ENCODE data around the gene TGFBR1.

Gene TGFBR1

GRCh38 chr9:99138424-99139284, 33.7 kb downstream of the TGFBR1 start:
- no peak for DNase-seq

DNA sequence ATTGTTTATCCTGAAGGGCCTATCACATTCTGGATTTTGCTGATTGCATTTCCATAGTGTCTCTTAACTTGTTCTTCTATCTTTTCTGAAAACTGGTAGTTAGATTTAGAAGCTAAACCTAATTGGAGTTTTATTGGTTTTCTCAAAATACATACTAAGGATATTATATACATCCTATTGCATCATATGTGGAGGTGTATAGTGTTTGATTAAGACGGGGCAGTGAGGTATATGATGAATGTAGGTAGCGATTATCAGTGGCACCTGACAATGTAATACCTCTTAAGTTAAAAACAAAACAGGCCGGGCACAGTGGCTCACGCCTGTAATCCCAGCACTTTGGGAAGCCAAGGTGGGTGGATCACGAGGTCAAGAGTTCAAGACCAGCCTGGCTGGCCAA, 35.0 kb downstream of the TGFBR1 start:
- DNase-seq = no peak

GRCh38 chr9:99140685-99141314, 35.9 kb downstream of the TGFBR1 start:
- peak; percentile 39 for DNase-seq

- DNase-seq = no peak
Observed at GRCh38 chr9:99141849-99142248, 36.9 kb downstream of the TGFBR1 start.

DNA sequence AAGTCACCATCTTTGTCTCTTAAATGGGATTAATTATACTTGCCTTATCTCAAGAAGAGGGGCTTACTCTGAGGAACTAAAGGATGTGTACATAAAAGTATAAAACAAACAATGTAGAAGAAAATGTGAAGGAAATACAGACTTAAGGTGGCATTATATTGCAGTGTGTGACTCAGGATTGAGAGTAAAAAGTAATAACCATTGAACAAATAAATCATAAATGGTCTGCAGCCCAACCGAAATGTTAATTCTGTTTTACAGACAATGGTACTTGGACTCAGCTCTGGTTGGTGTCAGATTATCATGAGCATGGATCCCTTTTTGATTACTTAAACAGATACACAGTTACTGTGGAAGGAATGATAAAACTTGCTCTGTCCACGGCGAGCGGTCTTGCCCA, 37.4 kb downstream of the TGFBR1 start:
- DNase-seq = no peak

DNA sequence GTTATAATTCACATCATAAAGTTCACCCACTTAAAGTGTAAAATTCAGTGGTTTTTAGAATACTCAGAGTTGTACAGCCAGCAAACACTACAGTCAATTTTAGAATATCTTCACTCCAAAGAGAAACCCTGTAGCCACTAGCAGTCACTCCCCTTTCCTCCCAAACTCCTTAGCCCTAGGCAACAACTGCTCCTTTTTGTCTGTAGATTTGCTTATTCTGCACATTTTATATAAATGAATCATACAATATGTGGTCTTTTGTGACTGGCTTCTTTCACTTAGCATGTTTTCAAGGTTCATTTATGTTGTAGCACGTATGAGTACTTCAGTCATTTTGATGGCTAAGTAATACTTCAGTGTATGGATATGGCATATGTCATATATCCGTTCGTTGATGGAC, 38.7 kb downstream of the TGFBR1 start:
- DNase-seq = no peak

DNA sequence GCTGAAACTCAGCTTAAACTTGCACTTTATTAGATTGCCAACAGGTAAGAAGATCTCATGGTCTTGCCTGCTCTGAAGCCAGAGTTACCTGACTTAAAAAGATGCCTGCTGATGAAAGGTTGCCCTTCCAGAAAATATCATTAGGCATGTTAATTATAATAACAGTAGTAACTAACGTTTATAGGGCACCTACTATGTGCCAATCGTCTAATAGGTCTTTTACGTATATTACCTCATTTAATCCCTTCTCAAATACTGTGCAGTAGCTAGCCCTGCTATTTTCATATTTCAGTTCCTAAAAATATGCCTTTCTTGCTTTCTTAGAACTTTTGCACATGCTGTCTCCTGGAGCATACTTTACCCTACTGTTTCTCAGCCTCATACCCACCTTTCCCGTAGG, 40.1 kb downstream of the TGFBR1 start:
- no peak for DNase-seq

DNA sequence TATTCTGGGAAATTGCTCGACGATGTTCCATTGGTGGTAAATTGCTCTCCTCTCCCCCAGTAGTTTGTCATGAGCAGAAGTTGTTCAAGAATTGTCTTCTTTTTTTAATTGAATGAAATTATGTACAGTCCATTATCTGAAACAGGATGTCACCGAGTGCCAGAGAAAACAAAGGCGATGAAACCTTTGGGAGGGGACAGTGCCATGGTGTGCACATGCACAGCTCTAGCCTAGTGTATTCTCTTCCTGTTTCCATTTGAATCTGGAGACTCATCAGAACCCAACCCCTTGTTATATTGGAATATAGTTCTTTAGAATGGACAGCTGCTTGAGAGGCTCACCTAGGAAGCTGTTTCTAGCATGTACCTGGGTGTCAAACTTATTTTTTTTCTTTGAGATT, 41.7 kb downstream of the TGFBR1 start:
- DNase-seq = no peak

GRCh38 chr9:99147177-99147576, 42.3 kb downstream of the TGFBR1 start:
- no peak for DNase-seq

GRCh38 chr9:99150451-99151171, 45.7 kb downstream of the TGFBR1 start:
- DNase-seq = no peak

DNA sequence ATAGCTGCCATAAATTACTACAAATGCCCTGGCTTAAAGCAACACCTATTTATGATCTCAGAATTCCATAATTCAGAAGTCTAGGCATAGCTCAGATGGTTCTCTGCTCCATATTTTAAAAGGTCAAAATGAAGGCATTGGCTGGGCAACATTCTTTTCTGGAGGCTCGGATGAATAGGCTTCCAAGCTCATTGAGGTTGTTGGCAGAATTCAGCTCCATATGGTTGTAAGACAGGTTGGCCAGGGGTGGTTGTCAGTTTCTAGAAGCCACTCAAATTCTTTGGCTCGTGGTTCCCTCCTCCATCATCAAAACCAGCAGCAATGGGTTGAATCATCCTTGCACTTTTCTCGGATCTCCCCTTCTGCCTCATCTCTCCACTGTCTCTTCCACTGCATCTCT, 49.4 kb downstream of the TGFBR1 start:
- DNase-seq = no peak

GRCh38 chr9:99155736-99156135, 50.8 kb downstream of the TGFBR1 start:
- no peak for DNase-seq

DNA sequence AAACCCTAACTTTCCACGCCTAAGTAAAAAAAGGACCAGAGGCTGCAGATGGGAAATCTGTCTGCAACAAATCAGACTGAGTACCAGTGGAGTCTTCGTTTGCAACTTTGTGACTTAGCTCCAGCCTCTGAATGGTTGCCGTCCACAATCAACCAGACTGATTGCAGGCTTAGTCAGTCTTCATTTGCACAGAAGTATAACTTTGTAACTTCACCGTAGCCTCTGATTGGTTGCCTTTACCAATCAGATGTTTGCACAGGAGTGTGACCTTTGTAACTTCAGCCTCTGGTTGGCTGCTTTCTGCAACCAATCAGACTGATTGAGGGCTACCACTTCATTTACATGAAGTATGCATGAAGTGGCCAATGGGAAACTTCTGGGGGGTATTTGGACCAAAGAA, 53.7 kb downstream of the TGFBR1 start:
- no peak for DNase-seq

GRCh38 chr9:99160173-99160572, 55.3 kb downstream of the TGFBR1 start:
- no peak for DNase-seq

- no peak for DNase-seq
Observed at GRCh38 chr9:99162759-99163364, 57.9 kb downstream of the TGFBR1 start.

GRCh38 chr9:99166149-99166548, 61.2 kb downstream of the TGFBR1 start:
- no peak for DNase-seq

DNA sequence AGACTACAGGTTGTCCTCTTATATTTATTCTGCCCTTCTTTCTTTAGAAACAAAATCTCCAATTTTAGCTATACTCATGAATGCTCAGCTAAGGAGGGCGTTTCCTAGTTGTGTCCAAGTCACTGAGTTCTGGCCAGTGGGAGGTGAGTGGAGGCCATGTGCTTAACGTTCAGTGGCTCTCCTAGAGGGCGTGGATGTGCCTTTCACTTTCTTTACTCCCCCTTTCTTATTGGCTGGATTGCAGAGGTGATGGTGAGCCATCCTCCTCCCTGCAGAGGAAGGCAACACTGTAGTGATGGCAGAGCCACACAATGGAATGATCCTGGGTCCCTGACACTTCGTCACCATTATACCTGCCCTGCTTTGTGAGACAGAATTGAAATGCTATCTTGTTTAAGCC, 62.2 kb downstream of the TGFBR1 start:
- no peak for DNase-seq

DNA sequence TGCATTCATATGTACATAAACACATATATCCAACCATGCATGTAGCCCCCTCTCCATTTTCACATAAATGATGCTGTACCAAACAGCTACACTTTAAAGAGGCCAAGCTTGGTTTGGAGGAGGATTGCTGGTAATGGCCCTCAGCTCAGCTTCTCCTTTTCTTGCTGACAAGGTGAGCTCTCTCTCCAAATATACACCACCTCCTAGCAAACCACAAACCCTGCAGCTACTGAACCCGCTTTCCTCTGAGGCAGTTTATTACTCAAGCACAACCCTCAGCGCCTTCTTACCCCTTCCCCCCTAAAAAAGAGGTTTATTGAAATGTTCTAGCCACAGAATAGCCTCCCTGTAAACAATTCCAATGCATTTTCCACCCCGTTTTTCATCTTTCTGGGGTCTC, 62.8 kb downstream of the TGFBR1 start:
- no peak for DNase-seq

- no peak for DNase-seq
Observed at GRCh38 chr9:99169086-99169485, 64.2 kb downstream of the TGFBR1 start.

DNA sequence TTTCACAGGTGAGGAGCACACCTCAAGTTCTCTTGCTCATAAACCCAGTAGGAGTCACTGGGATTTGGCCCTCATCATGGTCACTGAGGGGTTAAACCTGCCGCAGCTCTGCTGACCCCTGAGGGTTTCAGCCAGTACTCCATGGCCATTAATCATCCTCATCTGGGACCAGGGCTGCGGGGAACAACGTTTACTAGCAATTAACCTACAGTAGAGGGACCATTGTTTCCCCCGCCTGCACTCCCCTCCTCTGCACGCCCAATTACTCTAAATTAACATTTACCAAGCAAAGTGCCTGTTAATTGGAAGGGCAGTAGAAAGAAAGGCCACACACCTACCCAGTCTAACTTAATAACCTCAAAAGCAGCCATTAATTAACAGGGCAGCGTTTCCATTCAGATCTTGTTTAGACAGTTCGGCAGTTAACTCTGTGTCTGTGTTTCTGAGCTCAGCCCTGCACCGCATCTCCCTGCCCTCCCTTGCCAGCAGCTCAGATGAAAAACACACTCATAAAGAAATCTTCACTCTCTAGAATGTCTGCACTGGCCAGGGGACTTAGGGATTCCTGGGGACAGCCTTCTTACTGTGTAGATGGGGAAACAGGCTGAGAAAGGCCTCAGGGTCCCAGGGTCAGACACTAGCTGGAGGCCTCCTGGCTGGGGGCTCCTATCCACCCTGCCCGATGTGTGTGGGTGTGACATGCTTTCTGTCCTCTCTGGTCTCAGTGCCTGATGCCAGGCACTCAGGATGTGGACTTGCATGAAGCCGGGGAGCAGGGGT, 65.3 kb downstream of the TGFBR1 start:
- DNase-seq = no peak

- DNase-seq = no peak
Observed at GRCh38 chr9:99171225-99172123, 66.6 kb downstream of the TGFBR1 start.
